Measurements from ENCODE around the gene MMS22L. TPM values are rescaled to one million over a fixed set of nuclear protein-coding genes. Genes with fewer than 3 reads are reported as not detected.

The MMS22L gene
- total and polyA plus RNA-seq, 2 of the 4 experiments (the other 2 are of a cell fraction): 6.1 to 18.6 TPM

DNA sequence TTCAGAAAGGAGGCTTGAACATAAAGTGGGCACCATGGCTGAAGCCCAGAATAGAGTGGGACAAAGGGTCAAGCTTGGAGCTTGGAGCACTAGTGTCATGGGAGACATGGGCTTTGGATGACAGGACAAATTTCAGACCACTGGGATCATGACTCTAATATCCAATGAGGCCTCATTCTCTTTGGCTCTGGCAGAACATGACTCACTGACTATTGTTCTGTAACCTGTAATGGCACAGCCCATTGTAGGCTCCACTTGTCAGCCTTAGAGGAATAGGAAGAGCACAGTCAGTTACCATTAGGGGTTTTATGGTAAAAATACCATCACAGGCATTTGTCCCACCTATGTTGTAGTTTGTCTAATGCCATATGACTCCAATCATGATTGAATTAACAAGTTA, 34.0 kb upstream of the MMS22L start:
- H3K9ac ChIP-seq (ENCODE audit: low read depth, low read length): no peak overlapping the region
- no peak overlapping the region for H3K4me3 ChIP-seq (ENCODE audit: insufficient read depth, low read depth, low read length)
- in situ Hi-C loops (cut with MboI; ENCODE audit: low sequenced_read_pairs): no loop called here
- CTCF ChIA-PET: no interaction called here
- no peaks in the 10 kb centered on the region for H3K79me1 ChIP-seq (ENCODE audit: low read depth in 1 of 2, low read length in 2 of 2)
- H2AFZ ChIP-seq (replicated peaks; ENCODE audit: low read length, poor library complexity): no peak overlapping the region
- peaks cover 2% of the 10 kb centered on the region; the same call in 1 of the 2 replicates for H3K27me3 ChIP-seq (ENCODE audit: control insufficient read depth, insufficient read depth, low read length)
- no peak overlapping the region for H4K5ac ChIP-seq (ENCODE audit: low read depth, low read length)
- H4K20me1 ChIP-seq (ENCODE audit: insufficient read depth, low read length): no peaks in the 10 kb centered on the region
- no peak overlapping the region for H3K18ac ChIP-seq (ENCODE audit: low read depth, low read length)
- H2BK5ac ChIP-seq (ENCODE audit: low read depth, low read length, poor library complexity, severe bottlenecking): no peak overlapping the region
- no peaks in the 10 kb centered on the region for H3K36me3 ChIP-seq (ENCODE audit: control insufficient read depth, insufficient read depth, low read length)
- no peak overlapping the region for H2BK20ac ChIP-seq (ENCODE audit: low read depth, low read length)
- intact Hi-C loops (cut with micrococcal nuclease): no loop called here
- dilution Hi-C loops (cut with HindIII; ENCODE audit: low sequenced_read_pairs, unreplicated experiment): no loop called here
- H3K14ac ChIP-seq (replicated peaks; ENCODE audit: low read depth, low read length): no peak overlapping the region
- no peak overlapping the region for H2AK9ac ChIP-seq (replicated peaks; ENCODE audit: low read depth, low read length, poor library complexity)
- H3K9me1 ChIP-seq (ENCODE audit: insufficient read depth, low read length): no peaks in the 10 kb centered on the region
- H3K4me2 ChIP-seq (ENCODE audit: low read depth, low read length): no peak overlapping the region
- no TSS peak for BruUV-seq (replicated peaks)
- no peaks in the 10 kb centered on the region for H3K4me1 ChIP-seq (ENCODE audit: control insufficient read depth, insufficient read depth, low read length)
- H2AK5ac ChIP-seq (ENCODE audit: low read depth, low read length): no peak overlapping the region
- H4K91ac ChIP-seq (ENCODE audit: insufficient read depth, low read depth, low read length): no peak overlapping the region
- no peak overlapping the region for H3K23ac ChIP-seq (ENCODE audit: low read depth, low read length)
- no peak overlapping the region for H4K8ac ChIP-seq (ENCODE audit: low read depth in 2 of 2, low read length in 2 of 2)
- H2BK120ac ChIP-seq (ENCODE audit: low read depth, low read length): no peak overlapping the region
- DNase-seq (no peak), ATAC-seq (ENCODE audit: low read depth) (no peak)
- TF ChIP-seq FOS (IDR thresholded peaks at IDR 0.05; ENCODE audit: low read depth, low read length): no peak
- TF ChIP-seq RAD21 (IDR thresholded peaks at IDR 0.05; ENCODE audit: low read length): no peak
- no peak for TF ChIP-seq MAZ (IDR thresholded peaks at IDR 0.05; ENCODE audit: borderline replicate concordance, low read depth, low read length)
- TF ChIP-seq MXI1 (IDR thresholded peaks at IDR 0.05; ENCODE audit: borderline replicate concordance, low read depth, low read length): no peak
- TF ChIP-seq, protein P1, sequence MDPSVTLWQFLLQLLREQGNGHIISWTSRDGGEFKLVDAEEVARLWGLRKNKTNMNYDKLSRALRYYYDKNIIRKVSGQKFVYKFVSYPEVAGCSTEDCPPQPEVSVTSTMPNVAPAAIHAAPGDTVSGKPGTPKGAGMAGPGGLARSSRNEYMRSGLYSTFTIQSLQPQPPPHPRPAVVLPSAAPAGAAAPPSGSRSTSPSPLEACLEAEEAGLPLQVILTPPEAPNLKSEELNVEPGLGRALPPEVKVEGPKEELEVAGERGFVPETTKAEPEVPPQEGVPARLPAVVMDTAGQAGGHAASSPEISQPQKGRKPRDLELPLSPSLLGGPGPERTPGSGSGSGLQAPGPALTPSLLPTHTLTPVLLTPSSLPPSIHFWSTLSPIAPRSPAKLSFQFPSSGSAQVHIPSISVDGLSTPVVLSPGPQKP (IDR thresholded peaks at IDR 0.05; ENCODE audit: borderline replicate concordance, low read depth, low read length): no peak
- TF ChIP-seq MAFK (IDR thresholded peaks at IDR 0.05; ENCODE audit: low read depth, low read length): no peak
- TF ChIP-seq CEBPB (IDR thresholded peaks at IDR 0.05; ENCODE audit: low read depth, low read length): no peak
- TF ChIP-seq SMC3 (IDR thresholded peaks at IDR 0.05; ENCODE audit: low read depth, low read length): no peak
- TF ChIP-seq CHD1 (IDR thresholded peaks at IDR 0.05; ENCODE audit: low read depth, low read length): no peak
- no peak for TF ChIP-seq POLR2A (IDR thresholded peaks at IDR 0.05; ENCODE audit: low read depth, low read length)
- no peak for TF ChIP-seq RCOR1 (IDR thresholded peaks at IDR 0.05; ENCODE audit: insufficient replicate concordance, low read length)
- TF ChIP-seq BHLHE40 (IDR thresholded peaks at IDR 0.05; ENCODE audit: low read depth, low read length): no peak
- TF ChIP-seq NFE2L2 (IDR thresholded peaks at IDR 0.05; ENCODE audit: low read depth, low read length): no peak
- H3K27ac ChIP-seq (ENCODE audit: insufficient read depth, low read length): no peak overlapping the region
- no peaks in the 10 kb centered on the region for H3K9me3 ChIP-seq (ENCODE audit: control insufficient read depth, insufficient read depth, low read length)
- H3K56ac ChIP-seq (ENCODE audit: extremely low read depth, insufficient read depth, low read length): no peak overlapping the region
- H2BK15ac ChIP-seq (ENCODE audit: low read depth, low read length): no peak overlapping the region
- POLR2A ChIA-PET (ENCODE audit: unreplicated experiment): no interaction called here
- H3K4ac ChIP-seq (ENCODE audit: low read depth, low read length): no peak overlapping the region
